Measurements from ENCODE around the gene SPATA31E1.

The SPATA31E1 gene

DNA sequence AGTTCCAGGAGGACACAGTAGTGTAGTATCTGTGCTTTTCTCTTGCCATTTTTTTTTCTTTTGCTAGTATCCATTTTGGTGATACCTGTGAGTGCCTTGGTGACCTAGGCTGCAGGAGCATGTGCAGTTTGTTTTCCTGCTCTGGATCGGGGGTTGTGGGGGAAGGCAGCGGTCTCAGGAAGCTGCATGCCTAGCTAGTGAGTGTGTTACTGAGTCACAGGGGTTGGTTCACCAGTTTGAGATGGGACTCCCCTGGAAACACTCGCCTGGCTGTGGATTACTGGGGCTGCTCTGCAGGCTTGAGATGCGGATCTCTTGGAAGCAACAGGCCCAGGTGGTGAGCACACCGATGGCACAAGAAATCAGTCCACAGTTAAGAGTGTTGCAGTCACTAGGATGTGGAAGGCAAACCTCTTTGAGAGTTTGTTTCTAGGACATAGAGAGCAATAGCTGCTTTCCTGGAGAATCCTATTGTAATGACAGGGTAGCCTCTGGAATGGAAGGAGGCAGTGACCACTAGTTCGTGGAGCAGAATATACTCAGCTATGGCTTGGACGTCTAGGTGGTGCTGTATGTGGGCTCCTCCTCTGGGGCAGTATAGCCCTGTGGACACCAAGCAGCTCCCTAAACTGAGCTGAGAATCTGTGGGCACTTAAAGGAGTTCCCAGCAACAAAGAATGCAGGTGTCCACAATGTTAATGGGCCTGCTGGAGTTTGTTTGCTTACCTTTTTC is 20.0 kb upstream of the SPATA31E1 start:
- DNase-seq (ENCODE audit: low spot score) = no peak

DNA sequence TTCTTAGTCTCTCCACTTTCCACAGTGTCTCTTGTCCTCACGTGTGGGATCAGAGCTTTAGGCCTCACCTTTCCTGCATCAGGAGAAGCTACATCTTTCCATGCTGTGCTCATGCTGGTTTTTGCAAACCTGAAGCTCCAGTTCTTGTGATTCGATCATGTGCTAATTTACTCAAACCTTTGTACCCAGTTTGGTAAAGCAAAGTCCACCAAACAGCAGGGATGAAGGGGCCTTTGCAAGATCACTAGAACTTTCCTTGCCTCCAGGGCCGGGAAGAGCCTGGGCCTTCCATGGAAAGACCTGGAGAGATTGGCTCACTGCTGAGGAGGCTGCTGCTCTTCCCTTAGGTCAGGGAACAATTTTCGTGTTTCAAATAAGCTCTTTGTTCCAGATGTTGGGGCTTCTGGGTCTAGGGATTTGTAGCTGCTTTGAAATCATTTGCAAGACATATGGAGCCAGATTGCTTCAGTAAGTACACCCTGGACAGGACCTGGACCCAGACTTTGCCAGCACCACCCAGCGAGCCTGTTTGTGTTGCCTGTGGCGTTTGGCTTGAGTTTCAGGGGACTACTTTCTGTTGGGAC is 18.7 kb upstream of the SPATA31E1 start:
- DNase-seq (ENCODE audit: low spot score) = no peak

DNA sequence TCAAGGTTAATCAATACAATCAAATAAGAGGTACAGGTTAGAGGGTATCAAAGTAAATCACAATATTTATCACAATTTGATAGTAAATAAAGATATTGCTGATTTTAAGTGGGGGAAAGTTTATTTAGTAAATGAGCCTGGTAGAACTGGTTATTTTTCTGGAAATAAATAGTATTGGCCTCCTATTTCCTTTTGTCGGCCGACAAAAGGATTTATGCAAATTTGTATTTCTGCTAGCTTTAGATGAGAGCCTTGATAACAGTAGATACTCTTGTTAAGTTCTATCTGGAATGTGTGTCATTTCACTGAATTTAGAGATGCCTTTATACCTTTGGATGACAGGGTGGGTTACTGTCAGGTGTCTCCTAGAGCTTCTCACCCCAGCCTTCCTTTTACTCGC is 17.8 kb upstream of the SPATA31E1 start:
- no peak for DNase-seq (ENCODE audit: low spot score)

DNA sequence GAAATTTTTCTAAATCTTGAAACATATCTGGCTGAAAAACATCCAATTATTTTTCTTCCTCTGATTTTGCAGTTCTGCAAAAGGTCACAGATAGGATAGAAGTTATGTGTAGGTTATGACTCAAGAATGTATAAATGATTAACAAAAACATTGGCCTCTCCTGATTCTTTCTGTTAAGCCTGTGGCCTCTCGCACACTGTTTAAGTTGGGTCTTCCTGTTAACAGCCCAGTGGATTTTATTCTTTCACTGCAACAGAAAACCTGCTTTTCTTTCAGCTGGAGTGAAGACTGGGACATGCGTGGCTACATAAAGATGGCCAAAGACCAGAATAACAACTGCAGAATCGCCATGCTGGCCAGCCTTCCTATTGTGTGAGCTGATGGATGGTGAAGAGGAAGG is 17.1 kb upstream of the SPATA31E1 start:
- DNase-seq (ENCODE audit: low spot score) = no peak

DNA sequence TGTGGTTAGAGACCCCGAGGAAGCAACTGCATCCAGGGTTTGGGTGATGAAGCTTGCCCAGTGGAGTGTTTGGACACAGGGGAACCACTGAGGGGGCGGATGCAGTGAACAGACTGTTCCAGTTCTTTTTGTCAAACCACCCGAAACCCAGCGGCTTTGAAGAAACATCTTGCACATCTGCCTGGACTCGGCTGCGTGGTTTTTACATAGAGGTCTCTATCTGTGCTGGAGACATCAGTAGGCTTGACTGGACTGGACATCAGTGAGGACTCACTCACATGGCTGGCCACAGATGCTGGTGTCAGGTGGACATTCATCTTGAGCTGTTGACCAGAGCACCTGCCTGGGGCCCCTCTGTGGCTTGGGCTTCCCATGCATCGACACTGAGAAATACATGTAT is 15.3 kb upstream of the SPATA31E1 start:
- DNase-seq (ENCODE audit: low spot score) = no peak

DNA sequence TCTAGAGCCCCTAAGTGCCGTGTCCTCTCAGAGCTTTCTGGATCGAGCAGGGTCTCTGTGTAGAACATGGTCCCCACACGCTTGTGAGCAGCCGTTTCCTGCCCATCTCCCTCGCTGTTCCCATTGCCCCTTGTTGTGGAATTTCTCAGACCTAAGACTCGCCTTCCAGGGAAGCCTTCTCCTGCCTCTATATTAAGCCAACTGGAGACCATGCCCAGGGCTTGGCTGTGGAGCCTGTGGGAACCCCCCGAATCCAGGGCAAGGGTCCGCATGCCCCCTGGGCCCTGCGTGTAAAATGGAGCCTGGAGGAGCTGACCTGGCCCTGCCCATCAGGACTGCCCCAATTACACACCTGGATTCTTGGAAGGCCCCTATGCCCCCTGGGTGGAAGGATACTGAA is 14.5 kb upstream of the SPATA31E1 start:
- no peak for DNase-seq (ENCODE audit: low spot score)

DNA sequence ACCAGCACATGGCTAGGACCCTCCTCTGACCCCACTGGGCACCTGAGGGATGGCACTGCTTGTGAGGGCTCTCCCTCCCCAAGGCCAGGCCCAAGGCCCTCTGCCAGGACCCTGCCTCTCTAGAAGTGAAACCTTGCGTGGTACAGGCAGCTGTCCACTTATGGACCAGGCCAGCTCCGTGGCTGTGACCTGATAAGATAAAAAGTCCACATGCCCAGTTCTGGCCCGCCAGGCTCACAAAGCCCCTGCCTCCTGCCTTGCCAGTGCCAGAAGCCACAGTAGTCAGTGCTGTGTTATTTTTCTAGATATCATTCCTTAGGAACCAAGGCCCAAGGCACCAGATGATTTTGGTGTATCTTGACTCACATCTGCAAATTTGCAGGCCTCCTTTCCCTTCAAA is 14.0 kb upstream of the SPATA31E1 start:
- no peak for DNase-seq (ENCODE audit: low spot score)

DNA sequence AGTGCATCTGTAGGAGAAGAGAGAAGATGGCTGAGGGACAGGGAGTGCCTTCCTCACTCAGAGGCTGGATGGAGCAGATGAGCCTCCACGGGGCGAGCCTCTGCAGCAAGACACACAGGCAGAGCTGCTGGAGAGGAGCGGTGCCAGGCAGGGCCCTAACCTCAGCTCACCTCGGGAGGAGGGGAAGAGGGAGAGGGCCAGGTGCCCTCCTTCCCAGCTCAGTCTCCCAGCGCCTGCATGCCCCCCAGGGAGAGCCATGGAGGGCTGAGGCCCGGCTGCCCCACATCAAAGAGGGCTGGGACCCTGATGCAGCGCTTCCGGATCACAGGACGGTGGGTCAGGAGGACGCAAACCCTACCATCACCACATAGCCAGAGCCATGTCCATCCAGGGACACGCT is 13.6 kb upstream of the SPATA31E1 start:
- no peak for DNase-seq (ENCODE audit: low spot score)

DNA sequence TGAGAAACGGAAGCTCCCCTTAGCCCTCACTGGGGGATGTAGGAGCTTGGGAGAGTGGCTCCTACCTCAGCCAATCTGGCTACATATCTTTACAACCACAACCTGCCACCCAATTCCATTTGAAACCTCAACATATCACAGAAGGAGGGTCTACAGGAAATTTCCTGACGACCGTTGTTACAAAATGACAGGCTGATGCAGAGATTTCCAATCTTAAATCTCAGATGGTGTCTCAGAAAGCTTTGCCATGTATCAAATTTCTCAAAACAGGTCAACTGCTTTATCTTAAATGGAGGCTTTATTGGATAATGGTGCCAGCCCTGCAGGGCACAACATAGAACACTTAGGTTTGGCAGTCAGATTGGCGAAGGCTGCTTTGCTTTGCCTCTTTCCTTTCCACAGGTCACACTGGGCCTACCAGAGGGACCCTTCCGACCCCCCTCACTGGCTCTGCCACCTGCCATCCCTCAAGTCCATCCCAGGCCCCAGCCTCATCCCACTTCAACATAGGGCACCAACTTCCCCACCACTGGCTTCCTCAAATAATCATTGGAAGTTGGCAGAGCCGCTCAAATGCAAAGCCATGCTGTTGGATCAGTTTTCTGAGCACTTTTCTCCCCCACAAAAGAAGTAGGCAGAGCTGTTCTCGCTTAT is 11.1 kb upstream of the SPATA31E1 start:
- no peak for DNase-seq (ENCODE audit: low spot score)

DNA sequence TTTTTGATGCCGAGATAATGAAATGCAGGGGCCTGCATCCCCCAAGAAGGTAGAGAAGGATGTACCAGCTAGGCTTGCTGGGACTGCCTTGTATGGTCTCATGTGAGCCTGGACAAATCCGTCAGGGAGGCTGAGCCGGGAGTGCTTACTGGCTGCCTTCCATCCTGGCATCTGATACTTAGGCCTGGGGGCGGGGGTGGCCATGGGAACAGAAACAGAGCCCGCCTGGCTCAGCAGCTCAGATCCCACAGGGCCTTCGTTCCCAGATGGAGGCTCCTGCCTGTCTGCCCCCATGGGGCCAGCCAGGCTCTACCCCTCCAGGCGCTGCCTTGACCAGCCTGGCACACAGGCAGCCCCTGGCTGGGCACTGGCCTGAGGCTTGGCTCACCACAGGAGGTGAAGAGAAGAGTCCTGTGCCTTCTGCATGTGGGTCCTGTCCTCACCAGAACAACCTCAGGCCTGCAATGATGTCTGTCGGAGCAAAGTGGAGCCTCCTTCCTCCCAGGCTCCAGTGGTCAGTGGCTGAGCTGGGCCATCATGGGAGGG is 10.5 kb upstream of the SPATA31E1 start:
- DNase-seq (ENCODE audit: low spot score) = no peak

DNA sequence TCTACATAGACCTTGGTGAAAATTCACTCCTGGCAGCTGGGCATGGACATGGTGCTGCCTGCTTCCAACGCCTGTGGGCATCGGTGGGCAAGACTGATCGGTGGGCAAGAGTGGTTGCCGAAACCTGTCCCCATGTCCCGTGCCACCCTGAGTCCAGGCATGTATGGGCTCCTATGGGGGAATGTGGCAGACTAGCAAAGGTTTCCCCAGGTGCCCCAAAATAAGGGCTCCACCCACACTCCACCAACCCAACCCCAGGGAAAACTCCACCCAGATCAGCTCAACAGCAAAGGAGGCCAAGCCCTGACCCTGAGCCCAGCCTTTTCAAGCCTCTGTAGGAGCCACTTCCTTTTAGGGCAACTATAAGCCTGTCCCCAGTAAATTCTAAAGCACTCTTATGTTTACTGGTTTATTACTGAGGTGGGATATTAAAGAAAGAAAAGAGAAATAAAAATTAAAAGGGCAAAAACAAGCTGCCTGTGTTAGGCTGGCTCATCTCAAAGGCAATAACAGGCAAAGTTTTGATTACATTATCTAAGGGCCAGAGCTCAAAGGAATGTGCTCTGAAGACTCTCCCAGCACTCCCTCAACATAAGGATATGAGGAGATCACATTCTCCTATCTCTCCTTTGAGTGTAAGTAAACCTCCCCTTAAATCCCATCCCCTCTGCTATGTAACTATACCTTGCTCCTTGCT is 8.9 kb upstream of the SPATA31E1 start:
- DNase-seq (ENCODE audit: low spot score) = no peak

DNA sequence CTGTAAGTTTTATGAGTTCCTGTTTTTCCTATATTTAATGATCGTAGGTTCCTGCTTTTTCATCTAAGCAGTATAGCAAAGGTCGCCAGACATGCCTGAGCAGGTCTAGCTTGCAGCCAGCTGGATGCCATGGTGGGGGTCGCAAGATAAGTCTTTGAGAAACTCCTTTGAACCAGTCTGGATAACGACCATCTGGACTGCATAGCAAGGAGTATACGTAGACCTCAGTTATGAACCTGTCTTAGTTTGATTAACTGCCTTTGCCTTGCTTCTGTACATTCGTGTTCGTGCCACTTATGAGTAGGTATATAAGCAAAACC is 8.4 kb upstream of the SPATA31E1 start:
- DNase-seq (ENCODE audit: low spot score) = no peak

DNA sequence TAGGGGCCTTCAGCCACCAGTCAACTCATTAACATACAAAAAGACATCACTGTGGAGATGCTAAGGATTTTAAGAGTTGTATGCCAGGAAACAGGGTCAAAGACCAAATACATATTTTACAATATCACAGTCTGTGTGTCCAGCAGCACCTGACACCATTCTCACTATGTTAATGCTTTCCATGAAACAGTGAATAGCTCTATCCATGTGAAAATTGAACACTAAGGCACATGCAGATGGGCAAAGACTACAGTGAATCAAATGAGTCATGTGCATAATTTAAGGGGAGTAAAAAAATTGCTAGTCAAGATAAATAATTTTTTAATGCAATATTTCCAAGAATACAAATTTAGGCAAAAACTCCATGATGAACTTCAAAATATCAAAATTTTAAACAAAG is 7.6 kb upstream of the SPATA31E1 start:
- no peak for DNase-seq (ENCODE audit: low spot score)

DNA sequence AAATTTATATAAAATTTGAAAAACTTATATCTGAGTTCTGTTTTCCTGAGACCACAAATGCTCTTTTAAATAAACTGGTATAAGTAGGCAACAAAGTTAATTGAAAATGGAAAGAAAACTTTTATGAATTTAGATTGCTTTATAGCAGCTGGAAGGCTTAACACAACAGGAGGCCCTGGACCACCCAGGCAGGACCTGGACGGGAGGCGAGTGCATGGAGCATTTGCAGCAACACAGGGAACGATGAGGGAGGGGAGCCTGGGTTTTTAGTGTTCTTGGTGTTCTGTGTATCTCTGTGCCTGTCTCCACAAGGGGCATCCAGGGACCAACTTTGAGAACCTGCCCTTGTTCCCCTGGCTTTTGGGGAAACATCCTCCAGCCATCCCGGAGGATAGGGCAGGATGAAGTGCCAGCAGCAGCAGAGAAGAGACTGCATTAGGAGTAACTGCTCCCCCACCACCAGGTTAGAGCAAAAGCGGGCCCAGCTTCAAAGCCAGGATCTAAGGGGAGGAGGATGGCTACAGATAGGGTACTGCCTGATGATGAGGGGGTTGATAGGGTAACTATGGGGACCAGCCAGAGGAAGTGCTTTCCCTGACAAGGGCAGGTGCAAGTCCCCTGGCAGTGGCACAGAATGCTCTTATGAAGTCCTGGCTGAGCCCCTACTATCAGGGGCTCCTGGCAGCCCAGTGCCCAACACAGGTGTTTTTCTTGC is 6.7 kb upstream of the SPATA31E1 start:
- no peak for DNase-seq (ENCODE audit: low spot score)

DNA sequence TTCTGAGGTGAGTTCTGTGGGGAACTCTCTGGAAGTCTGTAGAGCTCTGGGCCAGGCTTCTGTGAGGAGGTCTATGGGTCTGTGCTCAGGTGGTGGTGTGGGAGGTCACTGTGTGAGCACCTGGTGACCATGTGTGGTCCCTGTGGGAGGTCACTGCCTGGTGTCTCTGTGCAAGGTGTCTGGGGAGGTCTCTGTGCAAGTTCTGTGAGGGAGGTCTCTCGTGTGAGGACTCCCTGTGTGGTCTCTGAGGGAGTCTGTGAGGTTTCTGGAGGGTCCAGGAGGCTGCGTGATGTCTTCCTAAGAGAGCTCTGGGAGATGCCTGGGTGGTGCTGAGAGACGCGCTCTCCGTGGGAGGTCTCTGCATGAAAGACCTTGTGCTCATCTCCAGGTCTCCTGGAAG is 6.0 kb upstream of the SPATA31E1 start:
- no peak for DNase-seq (ENCODE audit: low spot score)

DNA sequence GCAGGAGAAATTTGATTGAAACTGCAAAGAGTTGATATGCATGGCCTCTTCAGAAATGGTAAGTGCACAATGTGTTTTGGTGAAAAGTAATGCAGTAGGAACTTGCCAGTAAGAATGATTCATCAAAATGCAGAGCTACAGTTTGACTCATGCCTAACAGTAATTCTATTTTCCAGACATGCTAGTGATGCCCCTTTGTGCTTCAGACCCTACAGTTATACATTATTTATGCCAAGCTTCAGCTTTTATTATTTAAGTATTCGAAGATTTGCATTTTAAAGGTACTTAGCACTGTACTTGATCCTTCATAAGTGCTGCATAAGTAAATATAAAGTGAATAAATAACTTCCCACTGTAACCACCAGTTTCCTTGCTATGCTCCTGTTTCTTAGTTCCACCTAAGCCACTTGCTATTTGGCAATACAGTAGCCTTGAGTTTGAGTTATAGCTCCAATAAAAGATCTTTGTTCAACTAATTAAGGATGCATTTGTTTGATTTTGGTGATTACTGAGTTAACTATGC is 3.6 kb upstream of the SPATA31E1 start:
- no peak for DNase-seq (ENCODE audit: low spot score)

DNA sequence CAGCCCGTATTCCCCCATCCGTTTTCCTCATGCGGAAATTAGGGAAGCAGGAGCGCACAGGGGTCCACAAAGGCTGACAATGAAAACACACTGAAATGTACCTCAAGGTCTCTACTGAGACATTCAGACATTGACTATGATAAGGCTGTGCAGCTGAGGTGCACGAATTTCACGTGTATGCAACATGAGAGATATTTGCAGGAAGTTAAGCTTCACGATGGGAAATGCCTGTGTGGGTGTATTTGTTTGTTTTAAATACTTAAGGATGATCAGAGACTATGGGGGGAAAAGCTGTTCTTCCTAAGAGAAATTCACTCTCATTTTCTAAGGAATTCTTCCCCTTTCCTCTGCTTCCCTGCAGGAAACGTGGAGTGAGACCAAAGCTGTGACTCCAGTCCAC is 2.6 kb upstream of the SPATA31E1 start:
- DNase-seq (ENCODE audit: low spot score) = no peak

DNA sequence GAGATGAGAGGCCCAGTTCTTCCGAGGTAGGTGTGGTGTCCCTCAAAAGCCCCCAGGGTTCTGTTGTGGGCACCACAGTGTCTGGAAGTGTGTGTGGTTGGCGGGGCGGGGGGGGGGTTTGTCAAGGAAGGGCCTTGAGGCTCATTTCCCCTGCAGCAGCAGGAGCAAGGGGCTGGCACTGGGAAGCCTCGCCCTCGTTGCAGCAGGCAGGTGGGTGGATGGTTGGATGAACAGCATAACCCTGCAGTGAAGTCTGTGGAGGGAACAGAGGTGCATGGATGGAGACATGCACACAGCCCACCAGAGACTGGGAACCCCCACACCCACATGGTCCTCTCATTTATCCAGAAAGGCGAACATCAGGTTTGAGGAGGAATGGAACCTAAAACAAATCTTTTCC is 2.0 kb upstream of the SPATA31E1 start:
- no peak for DNase-seq (ENCODE audit: low spot score)

DNA sequence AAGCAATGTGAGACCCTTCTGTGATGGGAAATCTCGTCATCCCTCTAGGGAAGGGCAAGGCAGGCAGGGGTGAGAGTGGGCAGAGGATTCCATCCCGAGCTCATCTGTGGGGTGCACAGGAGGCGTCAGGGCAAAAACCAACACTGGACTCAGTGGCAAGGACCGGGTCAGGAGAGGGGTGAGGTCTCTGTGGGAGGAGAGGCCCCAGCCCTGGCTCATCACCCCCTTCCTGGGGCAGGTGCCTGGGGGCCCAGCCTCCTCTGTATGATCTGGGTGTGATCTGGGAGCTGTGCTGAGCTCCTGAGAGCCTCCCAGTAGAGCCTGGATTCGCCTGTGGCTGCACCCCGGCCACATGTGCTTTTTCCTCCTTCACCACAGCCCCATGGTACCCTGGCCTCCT is 597 bp downstream of the SPATA31E1 start:
- no peak for DNase-seq (ENCODE audit: low spot score)

DNA sequence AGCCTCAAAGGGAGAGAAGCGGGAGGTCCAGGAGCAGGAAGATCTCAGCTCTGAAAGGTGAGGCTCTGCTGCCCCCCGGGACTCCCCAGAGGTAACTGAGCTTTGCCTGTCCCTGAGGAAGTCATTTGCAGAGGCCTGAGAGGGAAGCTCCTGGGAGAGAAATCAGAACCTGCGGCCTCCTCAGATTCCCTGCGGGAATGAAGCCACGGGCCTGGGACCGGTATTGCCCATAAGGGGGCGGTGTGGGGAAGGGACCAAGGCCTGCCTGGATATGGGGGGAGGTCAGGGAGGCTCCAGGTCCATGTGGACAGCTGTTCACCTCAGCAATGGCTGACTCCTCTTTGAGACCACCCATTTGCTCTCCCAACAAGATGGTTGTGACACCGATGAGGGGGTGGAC is 1.3 kb downstream of the SPATA31E1 start:
- DNase-seq (ENCODE audit: low spot score) = no peak

DNA sequence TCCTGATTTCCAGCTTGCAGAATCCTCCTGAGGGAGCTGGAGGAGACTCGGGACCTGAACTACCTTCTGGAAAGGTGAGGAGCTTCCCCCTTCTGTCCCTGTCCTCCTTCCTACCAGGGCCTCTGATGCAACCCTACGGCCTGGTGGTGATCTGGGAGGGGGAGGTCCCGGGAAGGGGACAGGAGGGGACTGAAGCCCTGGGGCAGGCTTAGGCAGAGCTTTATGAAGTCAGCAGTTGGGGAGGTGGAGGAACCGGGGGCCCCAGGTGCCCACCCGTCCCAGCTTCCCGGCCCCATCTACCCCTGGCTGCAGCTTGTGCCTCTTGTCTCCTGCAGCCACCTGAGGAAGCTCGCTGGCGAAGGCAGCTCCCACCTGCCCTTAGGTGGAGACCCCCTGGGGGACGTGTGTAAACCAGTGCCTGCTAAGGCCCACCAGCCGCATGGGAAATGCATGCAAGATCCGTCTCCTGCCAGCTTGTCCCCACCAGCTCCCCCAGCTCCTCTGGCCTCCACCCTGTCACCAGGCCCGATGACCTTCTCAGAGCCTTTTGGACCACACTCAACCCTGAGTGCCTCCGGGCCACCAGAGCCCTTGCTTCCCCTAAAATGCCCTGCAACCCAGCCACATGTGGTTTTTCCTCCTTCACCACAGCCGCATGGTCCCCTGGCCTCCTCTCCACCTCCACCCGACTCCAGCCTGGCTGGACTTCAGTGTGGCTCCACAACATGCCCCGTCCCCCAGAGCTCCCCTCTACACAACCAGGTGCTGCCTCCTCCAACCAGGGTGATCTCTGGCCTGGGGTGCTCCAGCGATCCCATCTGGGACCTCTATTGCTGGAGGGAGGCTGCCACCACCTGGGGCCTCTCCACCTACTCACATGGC is 2.1 kb downstream of the SPATA31E1 start:
- no peak for DNase-seq (ENCODE audit: low spot score)

All from SK-N-DZ (cell line).